ENCODE measurements around the gene PPP1R8. TPM values are rescaled to one million over a fixed set of nuclear protein-coding genes. Genes with fewer than 3 reads are reported as not detected.

PPP1R8 gene
- total and polyA plus RNA-seq, 2 experiments from 2014 or later, result 13.4 to 50.5 TPM

- H3F3A ChIP-seq (replicated peaks; ENCODE audit: low read depth), result 0 out of 2 replicates have a peak, but pooled peaks cover 4% of the 10 kb centered on the region
Observed at GRCh38 chr1:27868932-27869718, 38.5 kb downstream of the PPP1R8 start.

DNA sequence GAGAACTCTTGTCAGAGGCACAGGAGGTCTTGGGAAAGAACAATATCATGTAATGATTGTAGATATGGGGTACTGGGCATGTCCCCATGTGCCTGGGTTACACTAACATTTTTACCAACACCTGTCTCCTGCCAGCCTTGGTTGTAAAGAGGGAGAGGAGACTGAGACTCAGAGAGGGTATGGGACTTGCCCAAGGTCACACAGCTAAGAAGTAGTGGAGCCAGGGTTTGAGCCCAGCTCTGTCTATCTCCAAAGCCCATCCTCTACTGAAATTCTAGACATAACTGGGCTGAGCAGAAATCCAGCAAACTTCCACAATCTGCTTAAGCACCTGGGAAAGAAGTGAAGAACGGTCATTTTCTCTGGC, 39.1 kb downstream of the PPP1R8 start:
- ATAC-seq, result no peak
- no peak overlapping the region for H3K4me2 ChIP-seq
- H3K36me3 ChIP-seq (ENCODE audit: insufficient read depth), result no peaks in the 10 kb centered on the region
- no peak overlapping the region for H3K4me3 ChIP-seq
- no peaks in the 10 kb centered on the region for H3K4me1 ChIP-seq (ENCODE audit: insufficient read depth)
- H3K36me3 Mint-ChIP-seq (ENCODE audit: low read depth), result no peaks in the 10 kb centered on the region; the same call in 2 of the 3 replicates
- DNase-seq (ENCODE audit: low spot score), result no peak
- no peaks in the 10 kb centered on the region for H3K79me2 ChIP-seq (replicated peaks; ENCODE audit: insufficient read depth)
- H3K27ac ChIP-seq (ENCODE audit: low read depth), result no peak overlapping the region
- no peaks in the 10 kb centered on the region for H3K9me3 Mint-ChIP-seq
- no peaks in the 10 kb centered on the region for H3K27me3 ChIP-seq (ENCODE audit: insufficient read depth)
- H3K27me3 Mint-ChIP-seq (ENCODE audit: insufficient read depth, low read depth, poor library complexity), result peaks cover 7% of the 10 kb centered on the region
- H3K4me3 Mint-ChIP-seq, result no peak overlapping the region
- no peaks in the 10 kb centered on the region for H4K20me1 ChIP-seq (replicated peaks; ENCODE audit: insufficient read depth)
- H3K4me1 Mint-ChIP-seq, result peaks cover 4% of the 10 kb centered on the region
- H3F3A ChIP-seq (replicated peaks; ENCODE audit: low read depth), result 0 out of 2 replicates have a peak, but pooled peaks cover 4% of the 10 kb centered on the region
- H3K9me2 ChIP-seq (ENCODE audit: insufficient read depth), result no peaks in the 10 kb centered on the region
- H3K27ac Mint-ChIP-seq, result no peak overlapping the region
- H2AFZ ChIP-seq, result peak overlapping the region; percentile 94
- TF ChIP-seq CREB1 (CRISPR knock-in tag; IDR thresholded peaks at IDR 0.05; ENCODE audit: low read depth) (no peak), POLR2AphosphoS5 (IDR thresholded peaks at IDR 0.05; ENCODE audit: low read depth) (no peak), JUNB (IDR thresholded peaks at IDR 0.05; ENCODE audit: unreplicated experiment) (no peak), EZH2phosphoT487 (IDR thresholded peaks at IDR 0.05; ENCODE audit: unreplicated experiment) (no peak), EZH2 (IDR thresholded peaks at IDR 0.05; ENCODE audit: low read depth, unreplicated experiment) (no peak), REST (IDR thresholded peaks at IDR 0.05; ENCODE audit: unreplicated experiment) (no peak), ZNF114 (CRISPR knock-in tag; IDR thresholded peaks at IDR 0.05) (no peak)
- TF ChIP-seq, protein P1, sequence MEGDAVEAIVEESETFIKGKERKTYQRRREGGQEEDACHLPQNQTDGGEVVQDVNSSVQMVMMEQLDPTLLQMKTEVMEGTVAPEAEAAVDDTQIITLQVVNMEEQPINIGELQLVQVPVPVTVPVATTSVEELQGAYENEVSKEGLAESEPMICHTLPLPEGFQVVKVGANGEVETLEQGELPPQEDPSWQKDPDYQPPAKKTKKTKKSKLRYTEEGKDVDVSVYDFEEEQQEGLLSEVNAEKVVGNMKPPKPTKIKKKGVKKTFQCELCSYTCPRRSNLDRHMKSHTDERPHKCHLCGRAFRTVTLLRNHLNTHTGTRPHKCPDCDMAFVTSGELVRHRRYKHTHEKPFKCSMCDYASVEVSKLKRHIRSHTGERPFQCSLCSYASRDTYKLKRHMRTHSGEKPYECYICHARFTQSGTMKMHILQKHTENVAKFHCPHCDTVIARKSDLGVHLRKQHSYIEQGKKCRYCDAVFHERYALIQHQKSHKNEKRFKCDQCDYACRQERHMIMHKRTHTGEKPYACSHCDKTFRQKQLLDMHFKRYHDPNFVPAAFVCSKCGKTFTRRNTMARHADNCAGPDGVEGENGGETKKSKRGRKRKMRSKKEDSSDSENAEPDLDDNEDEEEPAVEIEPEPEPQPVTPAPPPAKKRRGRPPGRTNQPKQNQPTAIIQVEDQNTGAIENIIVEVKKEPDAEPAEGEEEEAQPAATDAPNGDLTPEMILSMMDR (conservative IDR thresholded peaks at IDR 0.05; ENCODE audit: low read depth in 2 of 2), result no peak

More at GRCh38 chr1:27868932-27869718, 38.5 kb downstream of the PPP1R8 start:
- H4K20me1 ChIP-seq (replicated peaks; ENCODE audit: insufficient read depth), result no peaks in the 10 kb centered on the region
- H3K79me2 ChIP-seq (replicated peaks; ENCODE audit: insufficient read depth), result no peaks in the 10 kb centered on the region
- Mint-ChIP-seq H3K9me3 (no peaks in the 10 kb centered on the region), H3K4me3 (no peak overlapping the region), H3K27me3 (ENCODE audit: insufficient read depth, low read depth, poor library complexity) (peaks cover 6% of the 10 kb centered on the region), H3K27ac (no peak overlapping the region), H3K4me1 (peaks cover 4% of the 10 kb centered on the region), H3K36me3 (ENCODE audit: low read depth) (no peaks in the 10 kb centered on the region; the same call in 2 of the 3 replicates)
- H3K27me3 ChIP-seq (ENCODE audit: insufficient read depth), result no peaks in the 10 kb centered on the region
- H3K9me2 ChIP-seq (ENCODE audit: insufficient read depth), result no peaks in the 10 kb centered on the region
- DNase-seq (ENCODE audit: low spot score) (no peak), ATAC-seq (no peak)
- H3K4me1 ChIP-seq (ENCODE audit: insufficient read depth), result no peaks in the 10 kb centered on the region
- no peak overlapping the region for H3K27ac ChIP-seq (ENCODE audit: low read depth)
- H2AFZ ChIP-seq, result peak overlapping the region; percentile 94
- no peaks in the 10 kb centered on the region for H3K36me3 ChIP-seq (ENCODE audit: insufficient read depth)
- no peak overlapping the region for H3K4me3 ChIP-seq
- H3K4me2 ChIP-seq, result no peak overlapping the region
- TF ChIP-seq CREB1 (CRISPR knock-in tag; IDR thresholded peaks at IDR 0.05; ENCODE audit: low read depth) (no peak), POLR2AphosphoS5 (IDR thresholded peaks at IDR 0.05; ENCODE audit: low read depth) (no peak), EZH2 (IDR thresholded peaks at IDR 0.05; ENCODE audit: low read depth, unreplicated experiment) (no peak)
